Fibroblast of skin of right quadriceps (primary cell): ENCODE measurements around the gene SCNN1B.
A peak's percentile ranks its signal among the peaks of the same experiment; 100 is the strongest.
"Not testable (repeated sequence)": the region's sequence is repeated elsewhere in the genome, so short reads cannot be mapped to it uniquely, and the experiment has no call there.

Experiments
- DNase-seq: peaks from one replicate; pipeline ENCODE4 v3.0.0-alpha.2; 2013

The SCNN1B gene

DNA sequence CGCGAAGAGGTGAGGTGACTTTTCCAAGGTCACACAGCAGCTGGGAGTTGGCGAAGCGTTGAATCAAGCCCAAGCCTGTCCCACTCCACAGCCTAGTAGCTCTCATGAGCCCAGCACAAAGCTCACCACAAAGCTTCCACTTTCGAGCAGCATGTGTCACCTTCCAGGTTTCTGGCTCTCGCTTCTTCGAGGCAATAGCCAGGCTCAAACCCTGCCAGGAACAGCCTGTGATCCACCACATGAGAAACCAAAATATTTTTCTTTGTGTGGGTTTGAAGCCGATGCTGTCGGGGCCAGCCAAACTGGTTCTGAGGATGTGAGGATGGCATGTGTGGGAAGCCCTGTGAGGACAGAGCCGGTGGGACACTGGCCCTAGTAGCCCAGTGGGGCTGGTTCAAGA is 82.8 kb downstream of the SCNN1B start:
- DNase-seq: no peak

DNA sequence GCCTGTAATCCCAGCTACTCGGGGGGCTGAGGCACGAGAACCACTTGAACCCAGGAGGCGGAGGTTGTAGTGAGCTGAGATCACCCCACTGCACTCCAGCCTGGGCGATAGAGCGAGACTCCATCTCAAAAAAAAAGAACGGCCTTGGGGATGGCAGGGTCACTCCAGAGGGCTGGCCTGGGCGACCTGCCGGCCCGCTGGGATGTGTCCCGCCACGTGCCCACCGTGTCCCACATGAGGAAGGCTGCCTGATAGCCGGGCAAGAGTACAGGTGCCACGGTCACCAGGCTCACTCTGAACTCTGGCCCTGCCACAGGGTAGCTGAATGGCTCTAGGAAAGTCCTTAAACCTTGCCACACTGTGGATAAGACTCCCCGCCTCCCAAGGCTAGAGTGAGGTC is 83.3 kb downstream of the SCNN1B start:
- no peak for DNase-seq

DNA sequence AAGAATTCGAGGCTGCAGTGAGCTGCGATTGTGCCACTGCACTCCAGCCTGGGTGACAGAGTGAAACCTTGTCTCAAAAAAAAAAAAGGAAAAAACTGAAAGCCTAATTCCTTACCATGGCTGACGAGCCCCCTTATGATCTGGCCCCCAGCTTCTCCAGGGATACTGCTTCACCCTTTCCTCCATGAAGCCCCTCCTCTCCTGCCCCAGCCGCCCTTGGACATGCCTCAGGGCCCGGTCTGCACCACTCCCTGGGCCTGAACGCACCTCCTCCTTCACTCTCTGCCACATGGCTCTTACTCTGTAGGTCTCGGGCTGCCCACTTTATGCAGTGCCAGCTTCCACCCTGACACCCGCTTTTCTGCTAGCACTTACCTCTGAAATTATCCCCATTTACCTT is 85.6 kb downstream of the SCNN1B start:
- no peak for DNase-seq

DNA sequence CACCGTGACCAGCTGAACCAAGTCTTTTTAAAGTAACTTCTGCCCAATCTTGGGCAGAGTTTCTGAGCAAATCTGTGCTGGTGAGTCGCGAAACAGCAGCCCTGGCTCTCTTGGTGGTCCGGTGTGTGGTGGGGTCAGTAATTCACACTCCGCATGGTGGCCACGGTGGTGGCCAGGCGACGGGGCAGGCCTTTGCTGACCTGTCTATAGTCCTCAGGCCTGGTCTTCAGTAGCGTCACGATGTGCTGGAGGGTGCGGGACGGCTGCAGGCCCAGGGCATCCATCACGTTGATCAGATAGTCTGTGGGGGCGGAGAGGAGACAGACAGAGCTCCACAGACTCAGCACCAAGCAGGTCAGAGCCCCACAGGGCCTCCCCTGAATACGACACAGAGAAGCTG is 86.7 kb downstream of the SCNN1B start:
- no peak for DNase-seq

DNA sequence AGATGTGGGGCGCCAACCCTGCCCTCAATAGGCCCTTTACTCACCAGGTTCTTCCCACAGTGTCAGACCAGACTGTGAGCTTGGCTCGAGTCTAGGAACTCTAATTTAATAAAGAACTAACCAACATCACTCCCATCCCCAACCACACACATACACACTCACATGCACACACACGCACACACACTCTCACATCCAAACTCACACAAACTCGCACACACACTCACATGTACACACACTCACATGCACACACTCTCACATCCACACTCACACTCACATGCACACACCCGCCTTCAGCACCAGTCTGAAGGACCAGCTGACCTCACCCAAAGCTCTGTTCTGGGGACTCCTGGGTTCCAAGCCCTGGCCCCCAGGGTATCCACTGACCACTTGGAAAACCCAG is 87.1 kb downstream of the SCNN1B start:
- no peak for DNase-seq

DNA sequence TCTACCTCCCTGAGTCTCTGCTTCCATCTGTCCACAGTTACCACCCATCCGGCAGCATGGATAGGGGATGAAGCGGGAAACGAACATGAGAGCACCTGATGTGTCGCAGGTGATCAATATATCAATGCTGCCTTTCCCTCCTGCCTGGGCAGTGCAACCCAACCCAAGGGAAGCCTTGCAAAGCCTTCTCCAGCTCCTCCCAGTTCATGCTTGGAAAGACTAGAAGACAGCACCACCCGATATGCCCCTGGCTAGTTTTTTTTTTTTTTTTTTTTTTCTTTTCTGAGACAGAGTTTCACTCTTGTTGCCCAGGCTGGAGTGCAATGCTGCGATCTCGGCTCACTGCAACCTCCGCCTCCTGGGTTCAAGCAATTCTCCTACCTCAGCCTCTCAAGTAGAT is 87.8 kb downstream of the SCNN1B start:
- not testable (repeated sequence) for DNase-seq

DNA sequence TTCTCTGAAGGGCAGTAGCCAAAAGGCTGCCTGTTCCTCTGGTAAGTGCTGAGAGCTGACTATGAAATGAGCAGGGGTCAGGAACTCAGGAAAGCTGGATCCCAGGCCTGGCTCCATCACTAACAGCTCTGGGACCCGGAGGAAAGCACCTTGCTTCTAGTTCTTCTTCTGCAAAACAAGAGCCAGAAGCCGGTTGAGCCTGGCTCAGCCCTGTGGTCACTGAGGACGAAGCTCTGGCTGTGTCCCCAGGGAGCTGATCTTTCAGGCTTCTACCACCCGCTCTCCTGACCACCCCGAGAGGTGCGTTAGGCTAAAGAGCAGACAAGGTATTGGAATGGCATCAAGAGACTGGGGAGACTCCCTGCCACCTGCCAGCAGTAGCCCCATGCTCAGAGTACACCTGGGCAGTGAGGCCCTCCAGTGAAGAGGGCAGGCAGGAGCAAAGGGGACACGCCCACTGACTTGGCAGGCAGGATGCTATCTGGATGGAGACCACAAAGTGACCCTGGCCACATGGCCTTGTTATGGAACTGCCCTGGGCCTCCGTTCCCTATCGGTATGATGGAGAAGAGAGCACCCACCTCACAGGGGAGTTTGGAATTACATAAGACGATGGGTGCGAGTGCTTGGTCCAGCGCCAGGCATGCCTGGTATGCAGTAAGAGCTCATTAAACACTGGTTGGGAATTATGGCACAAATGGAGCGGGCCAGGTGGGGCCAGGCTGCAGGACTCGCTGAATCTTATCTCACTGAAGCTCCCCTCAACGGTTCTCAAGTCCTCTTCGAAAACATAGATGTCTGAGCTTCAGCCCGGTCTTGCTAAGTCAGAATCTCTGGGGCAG is 89.5 kb downstream of the SCNN1B start:
- no peak for DNase-seq

DNA sequence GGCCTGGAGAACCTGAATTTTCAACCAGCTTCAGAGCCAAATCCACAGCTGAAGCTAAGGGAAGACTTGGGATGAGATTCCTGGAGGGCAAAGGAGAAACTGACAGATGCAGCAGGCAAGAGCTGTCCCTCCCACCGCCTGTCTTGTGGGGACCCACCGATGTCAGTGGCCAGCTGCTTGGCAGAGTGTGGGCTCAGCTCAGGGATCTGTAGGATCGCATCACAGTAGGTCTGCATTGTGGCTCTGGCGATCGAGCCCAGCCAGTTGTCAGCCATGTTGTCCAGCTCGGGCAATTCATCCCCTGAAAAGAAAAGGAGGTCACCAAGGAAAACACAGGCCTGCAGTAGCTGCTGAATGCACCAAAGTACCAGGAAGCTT is 90.1 kb downstream of the SCNN1B start:
- DNase-seq: no peak

DNA sequence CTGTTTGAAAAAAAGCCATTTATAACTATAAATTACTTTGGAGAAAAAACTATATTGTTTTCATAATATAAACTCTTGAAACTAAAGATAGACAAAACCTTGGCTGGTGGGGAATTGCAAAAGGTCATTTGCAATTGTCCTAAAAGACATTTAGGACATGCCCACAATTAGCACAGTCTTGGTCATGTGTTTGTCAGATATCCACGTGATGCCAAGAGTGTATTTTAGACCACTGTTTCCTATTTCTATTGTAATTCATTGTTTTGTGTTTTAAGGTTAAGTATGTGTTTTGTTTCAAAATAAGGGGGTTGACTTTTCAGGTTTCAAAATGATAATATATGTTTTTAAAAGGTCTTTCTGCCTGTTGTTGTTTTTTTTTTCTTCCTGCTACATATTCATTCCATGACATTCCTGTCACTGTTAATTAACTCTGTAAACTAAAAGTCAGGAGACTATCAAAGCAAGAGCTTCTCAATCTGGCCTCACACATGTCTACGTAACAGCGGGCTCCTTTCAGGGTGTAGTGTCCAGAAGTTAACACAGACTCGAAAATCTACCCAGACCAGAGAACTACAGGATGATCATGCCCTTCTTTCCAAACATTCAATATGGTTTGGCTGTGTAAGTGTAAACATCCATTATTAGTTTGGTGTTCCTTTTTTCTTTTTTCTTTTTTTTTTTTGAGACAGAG is 92.2 kb downstream of the SCNN1B start:
- DNase-seq: no peak

DNA sequence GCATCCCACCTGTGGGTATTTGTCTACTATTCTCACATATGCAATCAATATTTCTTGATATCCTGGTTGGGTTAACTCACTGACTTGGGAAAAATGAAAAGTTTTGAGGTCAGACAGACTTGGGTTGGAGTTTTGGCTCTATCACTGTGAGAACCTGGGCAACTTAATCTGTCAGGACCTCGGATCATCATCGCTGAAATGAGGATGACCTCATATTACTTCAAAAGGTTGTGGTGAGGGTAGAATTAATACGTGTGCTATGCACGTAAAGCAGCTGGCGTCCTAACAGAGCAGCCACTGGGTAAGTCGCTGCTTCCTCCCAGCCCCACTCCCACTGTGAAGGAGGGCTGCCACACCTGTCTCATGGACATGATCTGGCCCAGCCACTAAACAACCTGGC is 93.6 kb downstream of the SCNN1B start:
- DNase-seq: no peak

DNA sequence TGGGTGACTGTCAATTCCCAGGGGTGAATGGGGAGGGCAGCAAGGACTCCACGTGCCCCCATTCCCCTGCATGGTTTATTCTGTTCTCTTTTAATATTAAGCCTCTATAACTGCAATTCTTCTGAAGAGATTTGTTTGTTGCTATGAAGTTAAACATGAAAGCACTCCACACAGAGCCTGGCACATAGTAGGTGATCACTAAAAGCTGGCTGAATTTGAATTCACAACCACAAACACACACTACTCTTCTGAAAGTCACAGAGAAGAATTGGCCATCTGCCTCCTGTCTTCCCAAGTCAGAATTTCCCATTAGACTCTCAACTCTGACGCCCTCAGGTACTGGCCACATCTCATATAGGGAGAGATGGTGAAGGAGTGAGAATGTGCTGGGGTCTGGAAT is 95.4 kb downstream of the SCNN1B start:
- DNase-seq: no peak

DNA sequence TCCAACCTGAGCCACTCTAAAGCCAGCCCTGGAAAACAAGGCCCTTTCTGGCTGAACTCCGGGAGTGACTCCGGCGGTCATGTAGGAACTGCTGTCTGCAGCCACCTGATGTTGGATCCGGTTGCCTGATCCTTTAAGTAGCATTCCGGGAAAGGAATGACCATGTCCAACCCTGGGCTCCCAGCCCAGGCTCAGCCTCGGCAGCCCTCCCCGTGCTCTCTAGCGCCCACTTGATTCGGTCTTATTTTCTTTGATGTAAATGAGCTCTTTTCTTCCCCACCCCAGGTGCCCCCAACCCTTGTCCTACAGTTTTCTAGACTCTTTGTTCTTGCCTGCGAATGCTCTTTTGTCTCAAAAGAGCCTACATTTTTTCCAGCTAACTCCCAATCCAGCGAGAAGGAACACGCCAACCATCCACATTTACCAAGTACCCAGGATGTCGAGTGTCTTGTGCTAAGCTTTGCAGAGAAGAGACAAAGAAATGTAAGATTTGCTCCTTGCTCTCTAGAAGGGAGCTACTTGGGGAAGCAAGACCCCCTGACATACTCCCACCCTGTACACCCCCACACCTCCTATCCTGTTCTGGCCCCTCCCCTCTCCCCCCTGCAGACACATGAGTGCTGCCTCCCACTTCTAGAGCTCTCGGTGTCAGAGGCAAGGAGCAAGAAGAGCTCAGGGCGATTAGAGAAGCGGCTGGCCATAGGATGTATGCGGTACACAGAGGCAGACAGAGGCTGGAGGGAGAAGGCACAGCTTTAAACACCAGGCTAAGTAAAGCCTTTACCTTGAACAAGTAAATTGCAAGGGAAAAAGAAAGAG is 97.1 kb downstream of the SCNN1B start:
- no peak for DNase-seq

DNA sequence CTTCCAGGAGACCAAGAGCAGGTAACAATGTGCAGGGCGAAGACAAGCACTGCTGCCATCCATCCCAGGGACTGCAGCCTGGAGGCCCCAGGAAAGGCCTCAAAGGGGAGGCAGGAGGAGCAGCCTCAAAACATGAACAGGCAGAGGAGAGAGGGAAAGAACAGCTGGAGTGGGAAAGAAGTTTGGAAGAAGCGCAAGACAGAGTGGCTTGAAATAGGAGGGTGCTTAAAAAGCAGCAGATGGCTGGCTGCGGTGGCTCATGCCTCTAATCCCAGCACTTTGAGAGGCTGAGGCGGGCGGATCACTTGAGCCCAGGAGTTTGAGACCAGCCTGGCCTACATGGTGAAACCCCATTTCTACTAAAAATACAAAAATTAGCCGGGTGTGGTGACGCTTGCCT is 98.3 kb downstream of the SCNN1B start:
- DNase-seq: not testable (repeated sequence)

DNA sequence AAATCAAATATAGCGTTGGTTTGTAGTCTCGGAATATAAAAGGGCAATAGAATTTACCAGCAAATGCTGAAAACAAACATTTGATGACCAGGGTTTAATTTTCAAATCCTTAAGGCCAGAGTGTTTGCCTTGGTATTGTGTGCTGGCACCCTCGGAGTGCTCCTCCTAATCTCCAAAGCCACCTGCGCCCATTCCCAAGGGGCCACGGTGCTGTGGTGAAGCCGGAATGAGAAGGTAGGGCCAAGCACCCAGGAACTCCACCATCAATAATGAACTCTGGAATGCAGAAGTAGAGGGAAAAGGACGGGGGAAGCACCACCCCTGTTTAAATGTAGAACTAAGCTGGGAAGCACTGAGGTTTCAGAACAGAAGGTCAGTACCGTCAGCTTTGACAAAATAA is 99.0 kb downstream of the SCNN1B start:
- DNase-seq: no peak

DNA sequence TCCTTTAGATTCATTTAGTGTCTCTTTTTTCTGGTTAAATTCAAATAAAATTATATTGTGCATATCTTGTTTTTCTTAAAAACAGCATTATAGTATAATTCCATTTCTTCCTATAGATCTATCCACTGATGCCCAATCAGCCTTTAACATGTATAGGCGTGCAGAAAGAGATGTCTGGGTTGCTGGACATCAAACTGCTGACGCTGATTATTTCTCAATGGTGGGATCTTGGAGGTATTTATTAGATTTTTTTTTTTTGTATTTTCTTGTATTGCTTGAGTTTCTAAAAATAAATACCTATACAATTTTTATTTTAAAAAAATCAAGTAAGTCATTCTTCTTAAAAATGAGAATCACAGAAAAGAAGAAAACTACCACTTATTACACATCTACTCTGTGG is 100.0 kb downstream of the SCNN1B start:
- no peak for DNase-seq

DNA sequence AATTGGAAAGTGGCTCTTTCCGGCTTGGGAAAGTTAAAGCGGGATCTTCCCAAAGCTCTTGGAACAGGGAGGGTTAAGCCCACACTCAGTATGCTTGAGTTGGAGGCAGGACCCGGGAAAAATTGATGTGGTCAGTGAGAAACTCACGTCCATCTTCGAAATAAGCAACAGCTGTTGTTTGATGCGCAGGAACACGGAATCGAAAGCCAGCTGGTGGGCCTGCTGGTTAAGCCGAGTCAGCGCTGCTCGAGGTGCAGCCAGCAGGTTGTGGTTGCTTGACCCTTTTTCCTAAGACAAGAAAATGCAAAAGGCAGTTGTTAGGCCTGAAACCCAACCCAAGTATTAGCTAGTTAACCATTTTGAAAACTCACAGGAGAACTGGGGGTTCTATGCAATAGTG is 101.4 kb downstream of the SCNN1B start:
- DNase-seq: no peak

DNA sequence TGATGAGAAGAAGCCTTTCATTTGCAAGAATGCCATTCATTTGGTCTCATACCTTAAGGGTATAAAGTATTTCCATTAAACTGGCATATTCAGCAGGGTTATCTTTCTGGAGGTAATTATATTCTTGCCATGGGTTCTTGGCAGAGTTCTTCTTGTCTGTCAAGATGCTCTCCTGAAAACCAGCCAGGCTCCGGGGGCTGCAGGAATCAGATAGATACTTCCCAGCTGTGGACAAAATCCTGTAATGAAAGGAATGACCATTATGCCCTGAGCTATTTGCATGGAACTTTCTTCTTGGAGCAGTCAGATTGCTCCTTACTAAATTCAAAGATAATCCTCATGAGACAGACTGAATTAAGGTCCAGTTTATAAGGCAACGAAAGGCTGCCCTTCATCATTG is 103.9 kb downstream of the SCNN1B start:
- DNase-seq: no peak

DNA sequence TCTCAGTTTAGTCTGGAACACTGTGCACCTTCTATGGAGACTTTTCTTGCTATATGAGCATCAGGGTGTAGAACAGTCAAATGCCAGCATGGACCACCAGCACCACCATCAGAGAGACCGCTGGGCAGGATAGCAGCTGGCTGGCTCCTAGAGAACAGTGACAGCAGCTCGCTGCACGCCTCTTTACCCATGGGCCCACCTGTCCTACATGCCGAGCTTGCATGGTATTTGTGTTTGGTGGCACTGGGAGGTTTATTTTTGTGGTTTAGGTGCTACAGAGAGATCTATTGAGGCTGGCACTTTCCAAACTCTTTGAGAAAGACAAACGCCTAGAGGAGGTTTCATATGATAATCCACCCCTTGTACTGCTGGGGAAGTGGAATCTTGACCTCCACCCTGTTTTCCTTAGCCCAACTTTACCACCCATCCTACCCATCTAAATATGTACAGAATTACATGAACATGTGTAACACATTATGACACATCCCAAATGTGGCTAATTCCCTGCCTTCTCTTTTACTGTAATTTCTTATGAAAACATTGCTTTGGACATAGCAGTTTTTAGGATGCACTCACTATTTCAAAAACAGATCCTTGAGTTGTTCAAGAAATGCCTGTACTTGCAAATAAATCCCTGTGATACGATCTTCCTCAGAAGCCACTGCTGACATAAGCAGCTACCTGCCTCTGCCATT is 104.6 kb downstream of the SCNN1B start:
- peak; percentile 15 for DNase-seq

DNA sequence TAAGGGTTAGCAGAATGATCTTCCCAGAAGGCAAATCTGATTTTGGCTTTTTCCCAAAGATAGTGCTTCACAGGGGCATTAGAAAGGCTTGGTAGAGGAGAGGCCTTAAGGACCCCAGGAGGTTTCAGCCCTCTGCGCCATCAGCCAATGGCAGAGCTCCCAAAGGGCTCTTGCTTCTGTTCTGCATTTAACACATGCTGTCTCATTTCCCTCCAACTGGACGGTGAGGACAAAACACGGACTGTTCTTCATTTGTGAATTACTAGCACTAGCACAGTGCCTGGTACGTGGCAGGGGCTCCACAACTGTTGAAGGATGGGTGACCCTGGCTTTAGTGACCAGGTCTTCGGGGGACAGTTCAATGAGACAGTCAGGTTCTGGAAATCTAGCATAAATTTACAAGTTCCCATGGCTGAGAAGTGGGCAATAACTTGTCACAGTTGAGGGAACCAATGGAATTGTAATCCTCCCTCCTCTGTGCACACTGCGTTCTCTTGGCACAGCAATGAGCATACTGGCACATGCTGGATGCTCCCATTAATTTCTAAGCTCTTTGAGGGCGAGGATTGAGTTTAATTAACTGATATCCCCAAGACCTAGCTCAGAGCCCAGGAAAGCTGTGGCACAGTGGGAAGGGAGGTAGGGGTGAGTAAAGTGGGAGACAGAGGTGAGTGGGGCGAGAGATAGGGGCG is 105.5 kb downstream of the SCNN1B start:
- DNase-seq: no peak

DNA sequence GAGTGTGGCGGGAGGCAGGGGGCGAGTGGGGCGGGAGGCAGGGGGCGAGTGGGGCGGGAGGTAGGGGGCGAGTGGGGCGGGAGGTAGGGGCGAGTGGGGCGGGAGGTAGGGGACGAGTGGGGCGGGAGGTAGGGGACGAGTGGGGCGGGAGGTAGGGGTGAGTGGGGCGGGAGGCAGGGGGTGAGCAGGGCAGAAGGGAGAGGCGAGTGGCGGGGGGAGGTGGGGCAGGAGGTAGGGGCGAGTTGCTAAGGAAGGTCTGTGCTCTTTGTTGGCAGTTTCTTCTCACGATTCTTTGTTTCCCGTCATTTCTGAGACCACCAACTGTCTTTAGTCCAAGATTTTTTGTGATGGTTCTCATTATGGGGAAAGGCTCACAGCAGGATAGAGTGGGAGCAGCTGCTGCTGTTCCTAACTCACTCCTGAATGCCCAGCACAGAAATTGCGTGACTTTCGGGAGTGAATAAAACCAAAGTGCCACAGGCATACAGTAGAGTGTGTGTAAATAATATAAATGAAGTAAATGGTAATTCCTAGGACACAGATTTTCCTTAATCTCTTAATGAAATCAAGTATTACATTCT is 106.2 kb downstream of the SCNN1B start:
- peak; percentile 8 for DNase-seq

DNA sequence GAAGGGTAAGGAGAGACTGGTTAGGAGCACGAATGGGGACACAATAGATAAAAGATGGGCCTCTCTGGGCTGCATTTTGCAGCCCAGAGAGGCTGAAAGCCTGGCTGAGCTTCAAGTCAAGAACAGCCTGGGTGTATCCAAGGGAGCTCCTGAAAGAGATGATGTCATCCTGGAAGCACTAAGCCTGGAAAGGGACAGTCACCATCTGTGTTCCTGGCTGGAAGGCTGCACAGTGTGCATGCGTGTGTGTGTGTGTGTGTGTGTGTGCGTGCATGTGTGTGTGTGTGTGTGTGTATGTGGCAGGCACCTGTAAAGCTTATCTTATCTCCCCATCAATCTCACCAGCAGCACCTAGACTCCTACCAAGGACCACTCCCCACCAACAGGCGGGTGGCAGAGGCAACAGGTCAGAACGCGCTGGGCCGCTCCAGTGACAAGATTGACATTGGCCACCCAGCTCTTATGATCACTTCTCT is 106.8 kb downstream of the SCNN1B start:
- peak; percentile 70 for DNase-seq

DNA sequence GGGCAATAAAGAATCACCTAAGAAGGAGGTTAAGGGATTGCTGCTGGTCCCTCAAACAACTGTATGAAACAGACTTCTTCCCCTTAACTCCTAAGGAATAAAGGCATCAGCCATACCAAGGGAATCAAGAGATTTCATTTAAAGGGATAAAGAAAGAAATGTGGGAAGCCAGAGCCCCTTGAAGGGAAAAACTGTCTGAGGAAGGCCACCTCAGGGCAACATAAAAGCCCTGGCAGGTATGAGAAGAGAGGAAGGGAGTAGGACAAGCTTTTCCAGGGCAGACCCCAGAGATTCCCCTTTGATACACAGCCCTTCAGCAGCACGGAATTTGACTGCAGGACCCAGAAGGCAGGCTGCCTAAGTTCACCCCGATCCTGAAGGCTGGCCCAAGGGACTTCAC is 107.4 kb downstream of the SCNN1B start:
- DNase-seq: no peak
